ENCODE data around the gene ERI2. TPM values are rescaled to one million over a fixed set of nuclear protein-coding genes. Genes with fewer than 3 reads are reported as not detected.

The ERI2 gene
- total and polyA plus RNA-seq, 4 donors = 5.9 to 29.7 (median 10.9) TPM

- no peak for TF ChIP-seq CTCF (IDR thresholded peaks at IDR 0.05; ENCODE audit: control extremely low read depth, extremely low read depth)
- ATAC-seq (ENCODE audit: insufficient read depth, low FRiP score) (no peak), DNase-seq (no peak)
- no peaks in the 10 kb centered on the region for H3K9me3 ChIP-seq (ENCODE audit: control insufficient read depth in 4 of 4, insufficient read depth in 3 of 4, low read length in 3 of 4)
- no peak overlapping the region for H3K27ac ChIP-seq (ENCODE audit: low read depth in 1 of 2, low read length in 1 of 2)
- H3K36me3 ChIP-seq (ENCODE audit: control insufficient read depth in 4 of 4, insufficient read depth in 4 of 4, low read length in 4 of 4) = peaks cover 0 to 33% (median 16%) of the 10 kb centered on the region in 4 donors
- 66 to 84% methylated on average over 2 of the region's 2 CpGs for WGBS, 2 donors
- no peaks in the 10 kb centered on the region for H3K4me1 ChIP-seq (ENCODE audit: control insufficient read depth in 5 of 5, insufficient read depth in 5 of 5, low read length in 5 of 5)
- no peaks in the 10 kb centered on the region for H3K27me3 ChIP-seq (ENCODE audit: control insufficient read depth in 3 of 3, insufficient read depth in 3 of 3, low read length in 2 of 3)
- H3K9ac ChIP-seq (ENCODE audit: insufficient read depth in 1 of 2, low read length in 2 of 2) = no peak overlapping the region
- H3K4me3 ChIP-seq = no peak overlapping the region
Measured at GRCh38 chr16:20839504-20839903, 33.2 kb upstream of the ERI2 start.

DNA sequence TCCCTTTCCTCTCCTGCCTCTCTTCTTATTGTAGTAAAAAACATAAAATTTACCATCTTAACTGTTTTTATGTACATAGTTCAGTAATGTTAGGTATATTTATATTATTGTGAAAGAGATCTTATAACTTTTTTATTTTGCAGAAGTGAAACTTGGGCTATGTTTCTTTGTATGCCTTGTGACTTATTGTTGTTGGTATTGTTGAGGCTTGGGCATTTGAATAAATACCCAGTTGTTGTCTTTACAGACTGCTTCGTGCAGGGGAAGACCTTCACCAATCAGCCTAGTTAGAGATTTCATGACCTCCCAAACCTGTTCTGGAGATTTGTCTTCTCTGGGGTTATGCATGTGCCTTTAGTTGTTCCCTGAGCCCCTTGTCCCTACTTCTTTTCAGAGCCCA is 32.0 kb upstream of the ERI2 start:
- Histone ChIP-seq H3K4me3 (no peak overlapping the region), H3K4me1 (ENCODE audit: control insufficient read depth in 5 of 5, insufficient read depth in 5 of 5, low read length in 5 of 5) (no peaks in the 10 kb centered on the region), H3K9me3 (ENCODE audit: control insufficient read depth in 4 of 4, insufficient read depth in 3 of 4, low read length in 3 of 4) (no peaks in the 10 kb centered on the region), H3K36me3 (ENCODE audit: control insufficient read depth in 4 of 4, insufficient read depth in 4 of 4, low read length in 4 of 4) (peaks cover 0 to 34% (median 18%) of the 10 kb centered on the region in 4 donors), H3K27me3 (ENCODE audit: control insufficient read depth in 3 of 3, insufficient read depth in 3 of 3, low read length in 2 of 3) (no peaks in the 10 kb centered on the region), H3K9ac (ENCODE audit: insufficient read depth in 1 of 2, low read length in 2 of 2) (no peak overlapping the region), H3K27ac (ENCODE audit: low read depth in 1 of 2, low read length in 1 of 2) (no peak overlapping the region)
- no peak for TF ChIP-seq CTCF (IDR thresholded peaks at IDR 0.05; ENCODE audit: control extremely low read depth, extremely low read depth)
- WGBS, 2 donors = 75 to 85% methylated on average over 1 of the region's 1 CpG
- DNase-seq (no peak), ATAC-seq (ENCODE audit: insufficient read depth, low FRiP score) (no peak)

DNA sequence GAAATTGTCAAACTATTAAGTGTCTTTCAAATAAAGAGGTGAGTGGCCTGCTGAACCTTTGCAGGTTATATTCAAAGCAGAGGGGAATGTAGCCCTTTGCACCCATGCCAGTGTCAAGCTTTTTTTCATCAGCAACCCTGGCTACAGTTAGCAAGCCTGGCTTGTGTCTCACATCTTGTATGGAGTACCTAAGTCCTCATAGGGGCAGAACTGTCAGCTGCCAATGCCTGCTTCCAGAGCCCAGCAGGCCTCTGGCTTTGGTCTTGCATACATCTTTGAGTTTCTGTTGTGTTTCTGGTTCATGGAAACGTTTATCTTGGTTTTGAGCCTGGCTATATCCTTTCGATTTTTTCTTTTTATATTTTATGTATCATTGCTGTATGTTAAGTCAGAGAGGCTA is 26.8 kb upstream of the ERI2 start:
- H3K27ac ChIP-seq (ENCODE audit: low read depth in 1 of 2, low read length in 1 of 2) = no peak overlapping the region
- no peak for ATAC-seq (ENCODE audit: insufficient read depth, low FRiP score)
- DNase-seq = no peak
- H3K4me1 ChIP-seq (ENCODE audit: control insufficient read depth in 5 of 5, insufficient read depth in 5 of 5, low read length in 5 of 5) = no peaks in the 10 kb centered on the region
- TF ChIP-seq CTCF (IDR thresholded peaks at IDR 0.05; ENCODE audit: control extremely low read depth, extremely low read depth) = no peak
- H3K4me3 ChIP-seq = no peak overlapping the region
- no peaks in the 10 kb centered on the region for H3K9me3 ChIP-seq (ENCODE audit: control insufficient read depth in 4 of 4, insufficient read depth in 3 of 4, low read length in 3 of 4)
- no peak overlapping the region for H3K9ac ChIP-seq (ENCODE audit: insufficient read depth in 1 of 2, low read length in 2 of 2)
- WGBS, 2 donors = 92 to 94% methylated on average over 2 of the region's 2 CpGs
- H3K27me3 ChIP-seq (ENCODE audit: control insufficient read depth in 3 of 3, insufficient read depth in 3 of 3, low read length in 2 of 3) = no peaks in the 10 kb centered on the region
- peaks cover 0 to 32% (median 13%) of the 10 kb centered on the region in 4 donors for H3K36me3 ChIP-seq (ENCODE audit: control insufficient read depth in 4 of 4, insufficient read depth in 4 of 4, low read length in 4 of 4)

DNA sequence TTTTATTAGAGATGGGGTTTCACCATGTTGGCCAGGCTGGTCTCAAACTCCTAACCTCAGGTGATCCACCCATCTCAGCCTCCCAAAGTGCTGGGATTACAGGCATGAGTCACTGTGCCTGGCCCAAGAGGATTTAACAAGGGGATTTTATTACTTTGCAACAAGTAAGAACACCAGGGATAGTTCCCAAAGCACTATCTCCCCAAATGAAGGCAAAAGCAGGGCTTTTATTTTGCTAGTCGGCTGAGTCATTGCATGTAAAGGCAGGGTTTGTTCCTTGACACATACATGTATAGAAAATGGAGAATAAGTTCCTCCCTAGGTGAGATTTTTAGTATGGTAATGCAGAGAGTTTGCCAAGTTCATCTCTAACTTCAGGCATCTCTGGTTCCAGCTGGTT is 24.1 kb upstream of the ERI2 start:
- TF ChIP-seq CTCF (IDR thresholded peaks at IDR 0.05; ENCODE audit: control extremely low read depth, extremely low read depth) = no peak
- Histone ChIP-seq H3K4me1 (ENCODE audit: control insufficient read depth in 5 of 5, insufficient read depth in 5 of 5, low read length in 5 of 5) (peaks cover 0 to 4% (median 0%) of the 10 kb centered on the region in 5 donors), H3K27me3 (ENCODE audit: control insufficient read depth in 3 of 3, insufficient read depth in 3 of 3, low read length in 2 of 3) (no peaks in the 10 kb centered on the region), H3K9ac (ENCODE audit: insufficient read depth in 1 of 2, low read length in 2 of 2) (no peak overlapping the region), H3K4me3 (no peak overlapping the region), H3K27ac (ENCODE audit: low read depth in 1 of 2, low read length in 1 of 2) (no peak overlapping the region), H3K9me3 (ENCODE audit: control insufficient read depth in 4 of 4, insufficient read depth in 3 of 4, low read length in 3 of 4) (no peaks in the 10 kb centered on the region), H3K36me3 (ENCODE audit: control insufficient read depth in 4 of 4, insufficient read depth in 4 of 4, low read length in 4 of 4) (peaks cover 0 to 22% (median 7%) of the 10 kb centered on the region in 4 donors)
- no peak for DNase-seq
- 88 to 94% methylated on average over 1 of the region's 1 CpG for WGBS, 2 donors
- no peak for ATAC-seq (ENCODE audit: insufficient read depth, low FRiP score)

Data from lung (tissue), 12 donors.